ENCODE measurements around the gene NPC2.
"Not testable (repeated sequence)": the region's sequence is repeated elsewhere in the genome, so short reads cannot be mapped to it uniquely, and the experiment has no call there.

The NPC2 gene

DNA sequence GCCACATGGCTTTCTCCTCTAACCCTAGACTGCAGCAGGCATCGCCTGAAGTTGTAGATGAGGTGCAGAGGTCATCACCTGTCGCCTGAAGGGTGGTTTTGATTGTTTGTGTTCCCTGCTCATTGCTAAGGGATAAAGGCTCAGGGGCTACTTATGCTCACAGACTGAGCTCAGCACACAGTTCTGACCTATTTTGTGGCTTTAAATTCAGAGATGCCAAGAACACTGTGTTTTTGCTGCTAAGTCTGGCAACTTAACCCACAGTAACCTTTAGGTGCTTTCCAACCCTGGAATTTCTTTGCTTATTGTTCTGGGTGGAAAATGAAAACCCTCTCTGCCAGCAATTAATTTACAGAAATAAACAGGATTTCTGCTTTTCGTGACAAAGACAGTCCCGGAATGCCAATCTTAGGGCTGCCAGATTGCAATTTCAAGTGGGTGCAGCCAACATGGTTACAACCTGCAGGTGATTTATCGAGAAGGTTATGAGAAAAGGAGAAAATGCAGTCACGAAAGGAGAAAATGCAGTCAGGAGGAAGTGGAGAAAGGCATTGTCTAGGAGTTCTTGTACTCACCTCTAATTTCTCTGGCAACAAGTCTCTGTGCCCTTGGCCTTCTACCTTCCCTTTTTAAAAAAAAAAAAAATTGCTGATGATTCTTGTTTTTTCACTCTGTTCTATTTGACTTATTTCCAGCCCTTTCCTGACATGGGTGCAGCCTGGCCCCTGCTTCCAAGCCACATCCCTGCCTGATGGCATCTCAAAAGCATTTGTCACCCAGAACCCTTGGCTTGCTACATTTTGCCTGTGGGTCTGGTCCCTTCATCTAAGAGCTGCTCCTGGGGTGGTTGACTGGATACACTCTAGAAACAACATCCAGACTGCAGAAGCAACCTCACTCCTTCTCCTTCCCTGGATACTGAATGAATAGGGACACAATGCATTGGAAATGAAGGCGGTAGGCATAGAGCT, 23.3 kb downstream of the NPC2 start:
- no peak for DNase-seq (ENCODE audit: low read depth)

DNA sequence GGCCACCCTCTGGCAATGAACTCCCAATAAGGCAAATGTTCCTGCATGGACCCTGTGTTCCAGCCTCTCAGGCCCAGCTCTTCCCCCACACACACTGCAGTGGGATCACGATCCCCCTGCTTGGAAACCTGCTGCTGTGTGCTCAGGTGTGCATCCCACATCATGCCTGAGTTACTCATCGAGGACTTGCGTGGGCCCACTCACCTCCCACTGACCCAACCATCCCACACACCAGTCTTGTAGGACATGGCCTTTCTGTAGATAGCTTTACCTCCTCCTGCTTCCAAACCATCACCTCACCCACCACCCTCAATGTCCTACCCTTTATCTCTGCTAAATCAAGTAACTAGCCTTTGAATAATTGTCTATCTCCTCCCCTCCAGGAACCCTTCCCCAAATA, 24.6 kb downstream of the NPC2 start:
- DNase-seq (ENCODE audit: low read depth): no peak

GRCh38 chr14:74465335-74465734, 27.8 kb downstream of the NPC2 start:
- no peak for DNase-seq (ENCODE audit: low read depth)

- DNase-seq (ENCODE audit: low read depth): no peak
Measured at GRCh38 chr14:74464785-74465184, 28.3 kb downstream of the NPC2 start.

GRCh38 chr14:74463697-74464096, 29.4 kb downstream of the NPC2 start:
- no peak for DNase-seq (ENCODE audit: low read depth)

GRCh38 chr14:74462993-74463392, 30.1 kb downstream of the NPC2 start:
- DNase-seq (ENCODE audit: low read depth): no peak

- no peak for DNase-seq (ENCODE audit: low read depth)
Measured at GRCh38 chr14:74459976-74460375, 33.1 kb downstream of the NPC2 start.

DNA sequence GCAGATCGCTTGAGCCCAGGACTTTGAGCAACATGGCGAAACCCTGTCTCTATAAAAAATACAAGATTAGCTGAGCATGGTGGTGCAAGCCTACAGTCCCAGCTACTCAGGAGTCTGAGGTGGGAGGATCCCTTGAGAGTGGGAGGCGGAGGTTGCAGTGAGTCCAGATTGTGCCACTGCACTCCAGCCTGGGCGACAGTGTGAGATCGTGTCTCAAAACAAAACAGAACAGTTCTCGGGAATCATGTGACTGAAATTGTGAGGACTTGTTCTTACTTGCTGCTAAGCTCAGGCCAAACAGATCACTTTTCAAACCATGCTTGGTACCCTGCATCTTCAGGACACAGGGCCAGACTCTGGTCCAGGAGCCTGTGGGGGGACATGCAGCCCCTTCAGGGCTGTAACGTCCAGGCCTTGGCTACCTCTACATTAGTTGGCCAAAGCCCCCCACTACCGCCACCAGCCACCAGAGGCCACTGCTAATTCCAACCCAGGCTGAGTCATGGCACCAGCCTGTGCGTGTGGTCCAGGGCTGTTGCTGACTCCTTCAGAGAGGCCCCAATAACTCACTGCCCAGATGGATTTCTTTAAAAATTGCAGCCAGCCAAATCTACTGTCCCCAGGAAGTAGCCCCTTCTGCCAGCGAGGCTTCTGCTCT, 33.7 kb downstream of the NPC2 start:
- DNase-seq (ENCODE audit: low read depth): no peak

DNA sequence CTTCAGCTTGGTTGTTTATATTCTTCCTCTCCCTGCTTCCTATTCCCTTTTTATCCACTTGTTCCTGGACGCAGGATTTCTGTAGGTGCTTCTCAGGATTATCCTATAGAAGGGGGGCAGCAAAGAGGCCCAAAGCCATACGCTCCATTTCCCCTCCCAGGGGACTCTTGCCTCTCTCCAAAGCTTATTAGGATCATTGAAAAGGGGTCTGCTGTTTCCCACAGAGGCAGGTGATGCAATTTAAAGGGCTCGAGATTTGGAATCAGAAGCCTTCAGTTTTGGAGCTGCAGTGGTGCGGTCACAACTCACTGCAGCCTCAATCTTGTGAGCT, 35.6 kb downstream of the NPC2 start:
- DNase-seq (ENCODE audit: low read depth): no peak

DNA sequence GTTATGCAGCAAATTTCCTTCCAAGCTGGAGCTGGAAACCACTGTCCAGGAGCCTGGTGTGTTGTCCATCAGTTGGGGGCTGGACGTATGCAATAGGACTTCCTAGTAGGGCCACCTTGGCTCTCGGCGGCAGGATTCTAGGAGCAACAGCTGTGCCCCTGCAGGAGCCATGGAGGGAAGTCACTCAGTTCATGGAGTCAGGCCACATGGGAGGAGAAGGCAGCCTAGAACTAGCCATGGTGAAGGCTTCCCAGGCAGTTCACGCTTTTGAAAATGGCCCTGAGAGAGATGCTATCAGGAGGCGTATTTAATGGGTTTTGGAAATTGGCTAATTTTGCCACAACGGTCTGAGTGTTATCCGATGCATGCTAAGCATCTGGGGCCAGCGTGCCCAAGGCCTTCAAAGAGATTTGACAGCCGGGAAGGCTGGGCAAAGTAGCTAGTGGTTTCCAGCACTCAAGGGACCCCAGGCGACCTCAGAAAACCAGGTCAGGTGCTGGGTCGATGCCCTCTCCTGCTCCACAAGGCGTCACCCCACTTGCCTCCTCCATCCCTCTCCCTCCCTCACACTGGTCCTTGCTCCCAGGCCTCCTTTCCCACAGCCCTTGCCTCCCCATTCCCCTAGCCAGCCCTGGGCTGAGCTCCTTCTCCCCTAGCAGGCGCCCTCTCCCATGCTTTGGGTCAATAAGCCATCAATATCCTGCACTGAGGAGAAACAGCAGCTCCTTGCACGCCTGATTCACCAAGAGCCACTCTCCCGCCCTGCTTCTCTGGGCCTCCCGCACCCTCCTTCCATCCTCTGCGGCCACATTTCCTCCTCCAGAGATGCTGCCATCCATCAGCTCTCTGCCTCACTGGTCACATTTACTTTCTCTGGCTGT, 36.2 kb downstream of the NPC2 start:
- DNase-seq (ENCODE audit: low read depth): no peak

- DNase-seq (ENCODE audit: low read depth): not testable (repeated sequence)
Measured at GRCh38 chr14:74454397-74454796, 38.7 kb downstream of the NPC2 start.

DNA sequence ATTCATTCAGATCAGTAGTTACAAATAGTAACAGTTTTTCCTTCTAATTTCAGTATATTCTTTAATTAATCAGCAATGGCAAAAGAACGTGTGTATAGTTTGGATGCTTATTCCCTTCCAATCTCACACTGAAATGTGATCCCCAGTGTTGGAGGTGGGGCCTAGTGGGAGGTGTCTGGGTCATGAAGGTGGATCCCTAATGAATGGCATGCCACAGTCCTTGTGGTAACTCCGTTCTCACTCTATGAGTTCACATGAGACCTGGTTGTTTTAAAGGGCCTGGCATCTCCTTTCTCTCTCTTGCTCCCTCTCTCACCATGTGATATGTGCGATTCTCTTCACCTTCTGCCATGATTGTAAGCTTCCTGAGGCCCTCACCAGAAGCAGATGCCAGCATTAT, 48.2 kb downstream of the NPC2 start:
- DNase-seq (ENCODE audit: low read depth): no peak

- no peak for DNase-seq (ENCODE audit: low read depth)
Measured at GRCh38 chr14:74442757-74443156, 50.3 kb downstream of the NPC2 start.

GRCh38 chr14:74441113-74441512, 52.0 kb downstream of the NPC2 start:
- no peak for DNase-seq (ENCODE audit: low read depth)

DNA sequence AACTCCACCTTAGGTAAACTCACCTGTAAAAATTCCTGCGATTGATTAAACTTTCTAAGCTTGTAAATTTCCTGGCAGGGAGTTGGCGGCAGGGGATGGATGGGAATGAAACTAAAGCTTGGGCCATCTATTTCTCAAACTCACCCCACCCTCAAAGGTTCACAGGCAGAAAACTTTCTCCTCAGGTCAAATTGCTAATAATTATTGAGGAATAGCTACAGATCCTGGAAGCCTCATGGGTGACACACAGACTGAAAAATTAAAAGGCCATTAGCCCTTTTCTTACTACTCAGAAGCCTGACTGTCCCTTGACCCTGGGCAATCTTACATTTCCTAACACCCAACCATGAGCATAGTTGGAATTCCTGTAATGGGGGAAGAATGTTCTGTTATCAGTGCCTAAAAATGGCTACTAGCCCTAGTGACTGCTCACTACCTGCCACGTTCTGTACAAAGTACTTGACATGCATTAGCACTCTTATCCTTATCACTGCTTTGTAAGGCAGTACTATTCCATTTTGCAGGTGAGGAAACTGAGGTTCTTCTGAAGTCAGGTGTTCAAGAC, 54.7 kb downstream of the NPC2 start:
- no peak for DNase-seq (ENCODE audit: low read depth)

GRCh38 chr14:74437496-74438053, 55.5 kb downstream of the NPC2 start:
- DNase-seq (ENCODE audit: low read depth): no peak

- no peak for DNase-seq (ENCODE audit: low read depth)
Measured at GRCh38 chr14:74434294-74434693, 58.8 kb downstream of the NPC2 start.

GRCh38 chr14:74429991-74430390, 63.1 kb downstream of the NPC2 start:
- no peak for DNase-seq (ENCODE audit: low read depth)
